Measurements from ENCODE around the gene RECK. TPM values are rescaled to one million over a fixed set of nuclear protein-coding genes. Genes with fewer than 3 reads are reported as not detected.

The RECK gene
- total RNA-seq, 1 experiment from 2014 or later, result 10.3 TPM

DNA sequence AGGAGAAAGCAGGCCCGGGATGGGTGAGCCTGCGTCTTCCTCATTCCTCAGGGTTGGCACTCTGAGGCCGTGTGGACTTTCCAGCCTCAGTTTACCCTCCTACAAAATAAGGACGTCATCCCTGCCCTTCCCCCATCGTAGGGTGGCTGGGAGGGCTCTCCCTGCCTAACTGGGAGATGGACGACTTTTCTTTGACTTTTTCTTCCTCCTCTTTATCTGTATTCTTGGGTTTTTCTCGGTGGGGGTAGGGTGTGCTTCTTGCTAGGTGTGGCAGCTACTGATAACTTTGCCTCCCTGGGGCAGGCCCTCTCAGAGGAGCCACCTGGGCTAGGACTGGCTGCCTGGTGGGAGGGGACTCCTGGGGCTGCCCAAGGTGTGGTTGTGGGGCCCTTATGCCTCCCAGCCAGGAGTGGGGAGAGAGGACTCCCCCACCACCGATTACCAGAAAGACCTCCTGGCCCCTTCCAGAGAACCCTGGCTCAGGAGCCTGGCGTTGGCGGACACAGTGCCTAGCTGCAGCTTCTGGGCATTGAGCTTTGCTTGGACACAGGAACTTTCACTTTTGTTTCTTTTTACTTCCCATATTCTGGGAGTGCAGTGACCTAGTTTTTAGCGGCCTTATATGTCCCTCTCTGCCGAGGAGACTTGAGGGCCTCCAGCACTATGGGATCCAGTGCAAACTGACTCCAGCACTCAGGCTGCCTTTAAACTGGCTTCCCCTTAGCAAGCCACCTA lies 106.0 kb downstream of the RECK start:
- H3K4me2 ChIP-seq (ENCODE audit: insufficient read depth, insufficient read length, low read length), result no peak overlapping the region
- no peak overlapping the region for H3K4ac ChIP-seq (ENCODE audit: low read depth, low read length)
- H2BK12ac ChIP-seq (ENCODE audit: insufficient read length, low read depth, low read length), result no peak overlapping the region
- H4K91ac ChIP-seq (ENCODE audit: insufficient read length, low read depth, low read length), result no peak overlapping the region
- H2BK20ac ChIP-seq (ENCODE audit: low read depth, low read length, poor library complexity, severe bottlenecking), result no peak overlapping the region
- no peak overlapping the region for H4K8ac ChIP-seq (replicated peaks; ENCODE audit: insufficient read length, low read depth, low read length)
- H3K23ac ChIP-seq (ENCODE audit: insufficient read length, low read depth, low read length), result no peak overlapping the region
- H2AK5ac ChIP-seq (ENCODE audit: insufficient read length, low read length), result no peak overlapping the region
- no peak overlapping the region for H2AFZ ChIP-seq (ENCODE audit: low read length)
- H3T11ph ChIP-seq (ENCODE audit: low read length), result no peak overlapping the region
- no peak overlapping the region for H3K18ac ChIP-seq (ENCODE audit: insufficient read length, low read depth, low read length)
- H3K4me1 Mint-ChIP-seq, result peaks cover 3 to 10% of the 10 kb centered on the region in 2 experiments; a peak in 2 of 4 replicates
- no peak overlapping the region for H2BK15ac ChIP-seq (ENCODE audit: low read depth, low read length)
- H3K79me1 ChIP-seq (ENCODE audit: insufficient read depth, low read depth, low read length, poor library complexity, severe bottlenecking), result no peaks in the 10 kb centered on the region
- H2BK5ac ChIP-seq (ENCODE audit: insufficient read length, low read length), result no peak overlapping the region
- no peak overlapping the region for H4K5ac ChIP-seq (ENCODE audit: insufficient read length, low read depth, low read length)
- H3K14ac ChIP-seq (ENCODE audit: insufficient read depth, low read length), result no peak overlapping the region
- no peak overlapping the region for H3K56ac ChIP-seq (ENCODE audit: insufficient read length, low read depth, low read length)
- no peaks in the 10 kb centered on the region for H4K20me1 ChIP-seq (ENCODE audit: control insufficient read depth, insufficient read depth, insufficient read length)
- no peak overlapping the region for H2BK120ac ChIP-seq (ENCODE audit: low read depth, low read length, poor library complexity, severe bottlenecking)
- no peaks in the 10 kb centered on the region for H3K9me3 ChIP-seq (ENCODE audit: control insufficient read depth, low read depth, low read length)
- peaks cover 58% of the 10 kb centered on the region for H3K27me3 Mint-ChIP-seq (ENCODE audit: low read depth)
- H3K9ac ChIP-seq (ENCODE audit: extremely low read depth, insufficient read length, low read length), result no peak overlapping the region
- WGBS (ENCODE audit: extremely low coverage, insufficient read length, low lambda C conversion rate), result no CpG with 5 or more reads among the region's 12 CpGs
- H3K27me3 ChIP-seq (ENCODE audit: insufficient read depth, low read length), result peaks cover 12% of the 10 kb centered on the region
- no peak overlapping the region for H3K27ac ChIP-seq (ENCODE audit: insufficient read length, low read depth, low read length)
- no peak overlapping the region for H3K27ac Mint-ChIP-seq
- H3K9me3 Mint-ChIP-seq, result peaks cover 12 to 13% of the 10 kb centered on the region in 2 experiments
- no peaks in the 10 kb centered on the region for H3K79me2 ChIP-seq (ENCODE audit: insufficient read depth, low read length)
- H3K23me2 ChIP-seq (ENCODE audit: insufficient read length, low read depth, low read length, poor library complexity, severe bottlenecking), result no peaks in the 10 kb centered on the region
- H3K36me3 Mint-ChIP-seq (ENCODE audit: insufficient read depth in 1 of 3, low read depth in 3 of 3), result peaks cover 13 to 19% (median 17%) of the 10 kb centered on the region in 3 experiments; a peak in 6 of 7 replicates
- TF ChIP-seq CTCF (conservative IDR thresholded peaks at IDR 0.05), result no peak
- no peak overlapping the region for H3K4me3 Mint-ChIP-seq
- no peaks in the 10 kb centered on the region for H3K4me1 ChIP-seq (ENCODE audit: insufficient read depth, low read length)
- no peak for DNase-seq

All from H9 (cell line).